Stimulated activated CD8-positive, alpha-beta memory T cell treated with anti-CD3 and anti-CD28 coated beads, Interleukin-15, amount 100 ng/mL, for 4 hours (primary cell): ENCODE results near the gene GSX2.
"Not testable (repeated sequence)": the region's sequence is repeated elsewhere in the genome, so short reads cannot be mapped to it uniquely, and the experiment has no call there.

ENCODE experiments used
- DNase-seq, 2 donors: peaks; one replicate each; pipeline ENCODE4 v3.0.0-alpha.2; 2020; ENCODE audit warnings: low read depth in 2 of 2

GSX2 gene

GRCh38 chr4:54103190-54103574, 3.2 kb downstream of the GSX2 start:
- DNase-seq, result no peak

- no peak for DNase-seq
Measured at GRCh38 chr4:54104907-54105306, 4.9 kb downstream of the GSX2 start.

GRCh38 chr4:54107951-54108748, 8.2 kb downstream of the GSX2 start:
- DNase-seq, result no peak

DNA sequence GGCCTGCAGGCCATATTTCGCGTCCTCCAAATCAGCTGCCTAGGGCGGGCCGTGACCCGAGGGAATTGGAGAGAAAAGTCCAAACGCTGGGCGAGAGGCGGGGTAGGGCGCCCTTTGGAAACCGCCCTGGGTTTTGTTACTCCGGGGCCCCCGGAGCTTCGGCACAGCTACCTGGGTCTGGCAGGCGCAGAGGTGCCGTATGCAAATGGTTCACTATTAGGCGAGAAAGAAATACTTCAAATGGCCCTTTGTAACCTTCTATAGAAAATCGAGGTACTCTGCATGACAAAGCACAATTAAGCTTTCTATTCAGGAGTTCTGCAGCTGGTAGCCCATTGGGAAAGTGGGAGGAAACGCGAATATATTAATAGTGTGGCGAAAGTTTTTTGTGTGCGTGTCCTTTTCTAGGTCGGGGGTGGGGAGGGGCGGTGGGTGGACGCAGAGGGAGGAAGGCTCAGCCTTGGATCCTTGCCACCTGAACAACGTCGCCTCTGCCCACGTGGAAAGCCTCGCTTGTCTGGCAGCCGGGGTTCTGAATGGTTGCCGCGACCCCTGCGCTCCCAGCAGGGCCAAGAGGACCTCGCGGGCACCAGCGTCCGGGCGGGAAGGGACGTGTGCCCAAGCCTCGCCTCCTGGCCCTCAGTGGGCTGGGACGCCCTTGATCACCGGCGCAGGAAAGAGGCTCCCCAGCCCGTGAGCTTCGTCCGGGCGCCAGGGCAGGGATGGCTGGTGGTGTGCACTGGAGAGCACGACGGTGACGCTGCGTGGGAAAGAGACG, 9.5 kb downstream of the GSX2 start:
- DNase-seq, result no peak

- DNase-seq, result no peak
Measured at GRCh38 chr4:54110019-54110416, 10.1 kb downstream of the GSX2 start.

DNA sequence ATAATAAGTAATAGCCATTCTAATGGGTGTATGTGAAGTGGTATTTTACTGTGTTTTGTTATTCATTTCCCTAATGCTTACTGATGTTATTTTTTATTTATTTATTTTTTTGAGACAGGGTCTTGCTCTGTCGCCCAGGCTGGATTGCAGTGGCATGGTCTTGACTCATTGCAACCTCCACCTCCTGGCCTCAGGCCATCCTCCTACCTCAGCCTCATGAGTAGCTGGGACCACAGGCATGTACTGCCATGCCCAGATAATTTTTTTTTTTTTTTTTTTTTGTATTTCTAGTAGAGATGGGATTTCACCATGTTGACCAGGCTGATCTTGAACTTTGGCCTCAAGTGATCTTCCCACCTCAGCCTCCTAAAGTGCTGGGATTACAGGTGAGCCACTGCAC, 13.2 kb downstream of the GSX2 start:
- not testable (repeated sequence) for DNase-seq

DNA sequence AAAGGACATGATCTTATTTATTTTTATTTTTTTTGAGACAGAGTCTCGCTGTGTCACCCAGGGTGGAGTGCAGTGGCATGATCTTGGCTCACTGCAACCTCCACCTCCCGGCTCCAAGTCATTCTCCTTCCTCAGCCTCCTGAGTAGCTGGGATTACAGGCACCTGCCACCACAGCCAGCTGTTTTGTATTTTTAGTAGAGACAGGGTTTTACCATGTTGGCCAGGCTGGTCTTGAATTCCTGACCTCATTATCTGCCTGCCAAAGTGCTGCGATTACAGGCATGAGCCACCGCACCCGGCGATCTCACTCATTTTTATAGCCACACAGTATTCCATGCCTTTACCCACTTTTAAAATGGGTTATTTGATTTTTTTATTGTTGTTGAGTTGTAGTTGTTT, 16.3 kb downstream of the GSX2 start:
- DNase-seq, result not testable (repeated sequence)

DNA sequence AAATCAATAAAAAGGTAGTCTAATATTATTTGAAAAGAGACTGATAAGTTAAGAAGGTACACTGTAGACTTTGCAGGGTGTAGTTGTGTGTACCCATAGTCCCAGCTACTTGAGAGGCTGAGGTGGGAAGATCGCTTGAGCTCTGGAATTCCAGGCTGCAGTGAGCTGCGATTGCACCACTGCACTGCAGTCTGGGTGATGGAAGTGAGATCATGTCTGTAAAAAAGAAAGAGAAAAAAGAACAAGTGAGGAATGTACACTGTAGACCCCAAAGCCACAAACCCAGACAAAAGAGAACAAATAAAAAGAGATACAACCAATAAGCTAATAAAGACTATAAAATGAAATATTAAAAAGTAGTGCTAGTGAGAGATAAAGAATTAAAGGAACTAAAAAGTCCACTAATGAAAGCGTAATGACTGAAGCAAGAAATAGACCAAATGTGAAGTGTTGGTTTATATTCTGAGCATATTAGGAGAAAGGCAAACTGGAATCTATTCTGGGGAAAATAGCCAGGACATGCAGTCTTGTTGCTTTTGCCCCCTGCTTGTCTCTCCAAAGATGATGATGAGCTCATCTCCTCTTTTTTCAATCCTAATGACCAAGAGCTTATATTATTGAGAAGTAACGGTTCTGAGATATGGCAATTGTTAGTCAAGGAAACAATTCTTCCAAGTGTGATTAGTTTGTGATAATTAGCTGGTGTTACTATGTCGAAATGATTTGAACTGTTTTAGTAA, 19.1 kb downstream of the GSX2 start:
- DNase-seq, result no peak

- no peak for DNase-seq
Measured at GRCh38 chr4:54120518-54120917, 20.6 kb downstream of the GSX2 start.

DNA sequence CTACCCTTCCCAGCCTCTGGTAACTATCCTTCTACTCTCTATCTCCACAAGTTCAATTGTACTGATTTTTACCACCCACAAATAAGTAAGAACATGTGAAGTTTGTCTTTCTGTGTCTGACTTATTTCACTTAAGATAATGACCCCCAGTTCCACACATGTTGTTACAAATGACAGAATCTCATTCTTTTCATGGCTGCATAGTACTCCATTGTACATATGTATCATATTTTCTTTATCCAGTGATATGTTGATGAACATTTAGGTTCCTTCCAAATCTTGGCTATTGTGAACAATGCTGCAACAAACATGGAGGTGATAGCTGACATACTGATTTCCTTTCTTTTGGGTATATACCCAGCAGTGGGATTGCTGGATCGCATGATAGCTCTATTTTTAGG, 27.7 kb downstream of the GSX2 start:
- DNase-seq, result no peak

DNA sequence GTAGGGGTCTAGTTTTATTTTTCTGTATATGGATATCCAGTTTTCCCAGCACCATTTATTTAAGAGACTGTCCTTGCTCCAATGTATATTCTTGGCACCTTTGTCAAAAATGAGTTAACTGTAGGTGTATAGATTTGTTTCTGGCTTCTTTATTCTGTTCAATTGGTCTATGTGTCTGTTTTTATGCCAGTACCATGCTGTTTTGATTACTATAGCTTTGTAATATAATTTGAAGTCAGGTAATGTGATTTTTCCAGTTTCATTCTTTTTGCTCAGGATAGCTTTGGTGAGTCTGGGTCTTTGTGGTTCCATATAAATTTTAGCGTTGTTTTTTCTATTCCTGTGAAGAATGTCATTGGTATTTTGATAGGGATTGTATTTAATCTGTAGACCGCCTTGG, 28.7 kb downstream of the GSX2 start:
- DNase-seq, result not testable (repeated sequence)

DNA sequence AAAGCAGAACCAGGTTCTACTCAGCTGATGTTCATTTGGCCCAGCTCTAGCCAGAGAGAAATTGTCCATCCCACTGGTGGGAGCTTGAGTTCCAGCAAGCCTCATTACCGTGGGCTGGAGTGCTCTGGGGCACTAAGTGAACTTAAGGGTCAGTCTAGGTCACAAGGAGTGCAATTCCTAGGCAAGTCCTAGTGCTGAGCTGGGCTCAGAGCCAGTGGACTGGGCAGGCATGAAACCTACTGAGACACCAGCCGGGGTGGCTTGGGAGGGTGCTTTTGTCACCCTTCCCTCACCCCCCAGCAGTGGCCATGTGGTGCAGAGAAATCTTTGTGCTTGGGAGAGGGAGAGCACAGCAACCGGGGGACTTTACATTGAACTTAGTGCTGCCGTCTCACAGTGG, 39.4 kb downstream of the GSX2 start:
- no peak for DNase-seq

DNA sequence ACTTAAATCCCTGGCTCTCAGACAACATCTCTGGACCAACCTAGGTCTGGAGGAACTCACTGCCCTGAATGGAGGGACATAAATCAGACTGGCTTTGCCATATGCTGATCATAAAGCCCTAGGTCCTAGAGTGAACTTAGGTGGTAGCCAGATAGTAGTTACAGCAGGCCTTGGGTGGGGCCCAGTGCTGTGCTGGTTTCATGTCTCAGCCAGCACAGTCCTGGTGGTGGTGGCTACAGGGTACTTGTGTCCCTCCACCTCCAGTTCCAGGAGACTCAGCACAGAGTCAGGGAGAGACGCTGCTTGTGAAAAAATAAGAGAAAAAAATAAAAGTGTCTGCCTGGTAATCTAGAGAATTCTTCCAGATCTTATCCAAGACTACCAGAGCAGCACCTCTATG, 40.3 kb downstream of the GSX2 start:
- no peak for DNase-seq

GRCh38 chr4:54144199-54144598, 44.2 kb downstream of the GSX2 start:
- no peak for DNase-seq

DNA sequence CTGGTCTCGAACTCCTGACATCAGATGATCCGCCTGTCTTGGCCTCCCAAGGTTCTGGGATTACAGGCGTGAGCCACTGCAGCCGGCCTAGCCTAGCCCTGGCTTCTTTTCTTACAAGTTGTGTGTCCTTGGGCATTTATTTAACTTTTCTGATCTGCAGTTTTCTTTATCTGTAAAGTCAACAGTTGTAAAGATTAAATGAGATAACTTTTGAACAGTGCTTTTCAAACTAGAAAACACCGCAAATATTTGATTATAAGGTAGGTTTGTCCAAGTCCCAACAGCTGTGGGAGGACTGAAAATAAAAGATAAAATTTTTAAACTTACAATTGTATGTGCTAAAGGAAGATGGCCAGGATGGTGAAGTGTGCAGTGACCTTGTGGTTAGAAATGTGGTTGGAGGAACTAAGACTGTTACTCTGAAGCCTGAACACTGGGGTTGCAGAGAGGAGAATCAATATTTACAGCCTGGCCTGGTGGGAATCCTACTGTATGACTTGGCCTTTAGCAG, 44.8 kb downstream of the GSX2 start:
- DNase-seq, result no peak

GRCh38 chr4:54146139-54146538, 46.2 kb downstream of the GSX2 start:
- no peak for DNase-seq

DNA sequence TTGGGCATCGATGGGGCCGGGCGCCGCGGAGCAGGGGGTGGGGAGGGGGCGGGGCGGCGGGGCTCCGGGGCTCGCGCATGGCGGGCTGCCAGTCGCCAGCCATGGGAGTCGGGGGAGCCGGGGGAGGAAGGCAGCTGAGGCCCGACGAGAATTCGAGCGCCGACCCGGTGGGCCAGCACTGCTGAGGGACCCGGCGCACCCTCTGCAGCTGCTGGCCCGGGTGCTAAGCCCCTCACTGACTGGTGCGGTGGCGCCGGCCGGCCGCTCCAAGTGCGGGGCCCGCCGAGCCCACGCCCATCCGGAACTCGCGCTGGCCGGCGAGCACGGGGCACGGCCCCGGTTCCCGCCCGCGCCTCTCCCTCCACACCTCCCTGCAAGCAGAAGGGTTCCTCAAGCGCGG, 49.4 kb downstream of the GSX2 start:
- no peak for DNase-seq
